HepG2 (cell line): Measurements from ENCODE around the gene SNRNP48. TPM values are rescaled to one million over a fixed set of nuclear protein-coding genes. Genes with fewer than 3 reads are reported as not detected.

Experiments used
- CBX1 ChIP-seq: IDR thresholded peaks from one replicate; pipeline ENCODE4 v1.6.1; 2016; ENCODE audit warnings: antibody characterized with exemption, low read depth
- CCDC6 ChIP-seq: sonication (generic); formaldehyde crosslinking; IDR thresholded peaks from 2 replicates; pipeline ENCODE4 v1.8.1; 2022; ENCODE audit warnings: mild to moderate bottlenecking, missing genetic modification reagents, moderate library complexity
- E2F2 ChIP-seq: sonication (generic); formaldehyde crosslinking; IDR thresholded peaks from 2 replicates; pipeline ENCODE4 v1.4.0; 2020; ENCODE audit warnings: missing genetic modification reagents, borderline replicate concordance
- EP300 ChIP-seq, 3 experiments: sonication (generic) in 1 of 3; formaldehyde crosslinking in 1 of 3; IDR thresholded peaks; 2 replicates each; pipeline versions ENCODE4 v1.5.1 to v1.6.1; 2011 to 2020; ENCODE audit warnings: low read depth in 2 of 3, low read length in 2 of 3, borderline replicate concordance in 1 of 3, improper control_type of control experiment in 1 of 3, mild to moderate bottlenecking in 1 of 3, missing genetic modification reagents in 1 of 3, moderate library complexity in 1 of 3
- FOXA3 ChIP-seq: IDR thresholded peaks from 2 replicates; pipeline ENCODE4 v1.6.1; 2016; ENCODE audit warnings: missing genetic modification reagents, missing compliant biosample characterization
- HDAC1 ChIP-seq: sonication (generic); formaldehyde crosslinking; IDR thresholded peaks from 2 replicates; pipeline ENCODE4 v1.5.1; 2020; ENCODE audit warnings: mild to moderate bottlenecking, missing genetic modification reagents
- KLF15 ChIP-seq: sonication (generic); formaldehyde crosslinking; IDR thresholded peaks from 2 replicates; pipeline ENCODE4 v1.8.1; 2023; ENCODE audit warnings: borderline replicate concordance, mild to moderate bottlenecking, inconsistent platforms, missing genetic modification reagents, mixed read lengths
- MNT ChIP-seq: fragments of 450-650 bp; IDR thresholded peaks from 2 replicates; pipeline ENCODE4 v1.6.1; 2016
- NRL ChIP-seq: sonication (generic); formaldehyde crosslinking; IDR thresholded peaks from 2 replicates; pipeline ENCODE4 v1.5.0; 2020; ENCODE audit warnings: missing genetic modification reagents, mild to moderate bottlenecking, moderate library complexity, borderline replicate concordance
- SMC3 ChIP-seq: IDR thresholded peaks from 2 replicates; pipeline ENCODE4 v1.6.1; 2011; ENCODE audit warnings: low read length, improper control_type of control experiment
- SNAPC5 ChIP-seq: sonication (generic); formaldehyde crosslinking; IDR thresholded peaks from 2 replicates; pipeline ENCODE4 v1.8.1; 2023; ENCODE audit warnings: mild to moderate bottlenecking, missing genetic modification reagents, borderline replicate concordance
- TEAD2 ChIP-seq: sonication (generic); formaldehyde crosslinking; IDR thresholded peaks from 2 replicates; pipeline ENCODE4 v1.9.0; 2021; ENCODE audit warnings: missing genetic modification reagents
- YEATS2 ChIP-seq: sonication (generic); formaldehyde crosslinking; IDR thresholded peaks from 2 replicates; pipeline ENCODE4 v1.4.0; 2020; ENCODE audit warnings: missing genetic modification reagents, borderline replicate concordance
- ZBTB14 ChIP-seq: sonication (generic); formaldehyde crosslinking; IDR thresholded peaks from 2 replicates; pipeline ENCODE4 v1.4.0; 2020; ENCODE audit warnings: missing genetic modification reagents
- ZKSCAN8 ChIP-seq: IDR thresholded peaks from 2 replicates; pipeline ENCODE4 v1.6.1; 2016; ENCODE audit warnings: borderline replicate concordance, missing genetic modification reagents, missing compliant biosample characterization
- ZNF18 ChIP-seq: sonication (generic); formaldehyde crosslinking; IDR thresholded peaks from 2 replicates; pipeline ENCODE4 v1.8.0; 2022; ENCODE audit warnings: mild to moderate bottlenecking, missing genetic modification reagents; ENCODE audit not compliant: insufficient replicate concordance
- ZNF7 ChIP-seq: IDR thresholded peaks from 2 replicates; pipeline ENCODE4 v1.6.1; 2016; ENCODE audit warnings: missing biosample characterization, missing genetic modification reagents
- ZNF710 ChIP-seq: sonication (generic); formaldehyde crosslinking; IDR thresholded peaks from 2 replicates; pipeline ENCODE4 v1.5.0; 2020; ENCODE audit warnings: mild to moderate bottlenecking, missing genetic modification reagents, borderline replicate concordance
- ZNF841 ChIP-seq: sonication (generic); formaldehyde crosslinking; IDR thresholded peaks from 2 replicates; pipeline ENCODE4 v1.8.1; 2023; ENCODE audit warnings: missing genetic modification reagents, borderline replicate concordance
- ZSCAN29 ChIP-seq: sonication (generic); formaldehyde crosslinking; conservative IDR thresholded peaks from 2 replicates; pipeline ENCODE4 v1.4.0; 2020; ENCODE audit warnings: mild to moderate bottlenecking, missing genetic modification reagents
- polyA plus RNA-seq, 8 experiments: library from polyadenylated mRNA; depleted of rRNA in 3 of 8; stranded (reverse) in 7 of 8; unstranded in 1 of 8; fragments of >200 nt; fragmentation: Illumina TruSeq in 4 of 8; extraction: Trizol in 4 of 8; gene quantifications; 2 replicates each; pipeline versions ENCODE4 v1.2.1 to v1.2.3, GENCODE V29; 2011 to 2016; ENCODE audit warnings: low read depth in 4 of 8, missing spikeins in 1 of 8, mixed read lengths in 1 of 8; ENCODE audit not compliant: insufficient read depth in 1 of 8
- total RNA-seq, 5 experiments: library from RNA; depleted of rRNA; stranded (reverse); fragments of >200 nt; fragmentation: Illumina TruSeq; extraction: Trizol; gene quantifications; 2 replicates each; pipeline ENCODE4 v1.2.3, GENCODE V29; 2016; ENCODE audit warnings: low read depth in 1 of 5

SNRNP48 gene
- total and polyA plus RNA-seq, 2 of the 13 experiments (the other 11 are each of a cell fraction or from before 2014, with no cell fraction given): 17.5 to 47.5 TPM

- no peak for TF ChIP-seq ZNF18 (CRISPR knock-in tag)
- peak; percentile 95; the same call in 1 of the 2 replicates for TF ChIP-seq NRL (CRISPR knock-in tag)
- TF ChIP-seq ZNF7 (CRISPR knock-in tag): no peak
- no peak for TF ChIP-seq KLF15 (CRISPR knock-in tag)
- TF ChIP-seq FOXA3: peak; percentile 91
- peak; percentile 46 to 89; a peak in 3 of 4 replicates for TF ChIP-seq EP300 (IDR thresholded peaks at IDR 0.05; ENCODE audit: low read depth in 2 of 2, low read length in 2 of 2)
- peak; percentile 79 for TF ChIP-seq EP300 (CRISPR knock-in tag; IDR thresholded peaks at IDR 0.05; ENCODE audit: borderline replicate concordance)
- TF ChIP-seq SMC3: peak; percentile 29
- peak; percentile 92 for TF ChIP-seq HDAC1 (CRISPR knock-in tag)
- TF ChIP-seq ZSCAN29: peak; percentile 15; the same call in 1 of the 2 replicates
- TF ChIP-seq ZKSCAN8 (CRISPR knock-in tag): peak; percentile 80; the same call in 1 of the 2 replicates
- TF ChIP-seq E2F2: peak; percentile 87; the same call in 1 of the 2 replicates
- no peak for TF ChIP-seq YEATS2 (CRISPR knock-in tag)
- TF ChIP-seq MNT: no peak
- TF ChIP-seq TEAD2 (CRISPR knock-in tag): peak; percentile 87; the same call in 1 of the 2 replicates
- TF ChIP-seq CCDC6 (CRISPR knock-in tag): peak; percentile 73
- TF ChIP-seq ZNF841 (CRISPR knock-in tag): 0 out of 2 replicates have a peak, but pooled peaks have one; percentile 36
- TF ChIP-seq CBX1: no peak
- peak; percentile 42 for TF ChIP-seq ZBTB14
- peak; percentile 81; the same call in 1 of the 2 replicates for TF ChIP-seq SNAPC5 (CRISPR knock-in tag)
- TF ChIP-seq ZNF710 (CRISPR knock-in tag): peak; percentile 79
Observed at GRCh38 chr6:7541175-7542064, 48.6 kb upstream of the SNRNP48 start, which contains the start of gene DSP (continued).
